GM23338 (cell line): ENCODE measurements around the gene IQGAP2. TPM values are rescaled to one million over a fixed set of nuclear protein-coding genes. Genes with fewer than 3 reads are reported as not detected.

Experiments used
- ATAC-seq: fragments of 200-7000 bp; cut with Tn5 transposase; 3 replicates; pipeline ENCODE4 v1.9.1; 2020
- DNase-seq: peaks from one replicate; pipeline ENCODE4 v3.0.0-alpha.2; 2015; ENCODE audit warnings: low spot score
- H2AFZ ChIP-seq: fragments of 200-600 bp; sonication (generic); 2 replicates; pipeline ENCODE4 v1.8.0; 2016; ENCODE audit warnings: antibody characterized with exemption, mild to moderate bottlenecking, moderate library complexity
- H3F3A ChIP-seq: fragments of 200-600 bp; sonication (generic); replicated peaks from 2 replicates; pipeline ENCODE4 v1.8.0; 2017; ENCODE audit warnings: antibody characterized with exemption, mixed run types, low read depth
- H3K27ac ChIP-seq: fragments of 200-600 bp; sonication (generic); 2 replicates; pipeline ENCODE4 v1.6.1; 2016; ENCODE audit warnings: low read depth
- H3K27me3 ChIP-seq: fragments of 200-600 bp; sonication (generic); 2 replicates; pipeline ENCODE4 v1.8.0; 2016; ENCODE audit warnings: mild to moderate bottlenecking, mixed run types, moderate library complexity; ENCODE audit not compliant: insufficient read depth
- H3K36me3 ChIP-seq: fragments of 200-600 bp; sonication (generic); 2 replicates; pipeline ENCODE4 v1.8.0; 2016; ENCODE audit warnings: mild to moderate bottlenecking; ENCODE audit not compliant: insufficient read depth
- H3K4me1 ChIP-seq: fragments of 200-600 bp; sonication (generic); 2 replicates; pipeline ENCODE4 v1.8.0; 2016; ENCODE audit warnings: mild to moderate bottlenecking, moderate library complexity; ENCODE audit not compliant: insufficient read depth
- H3K4me2 ChIP-seq: fragments of 200-600 bp; sonication (generic); 2 replicates; pipeline ENCODE4 v1.7.1; 2017; ENCODE audit warnings: mixed run types
- H3K4me3 ChIP-seq: fragments of 200-600 bp; sonication (generic); 2 replicates; pipeline ENCODE4 v1.6.1; 2016; ENCODE audit warnings: mixed run types
- H3K79me2 ChIP-seq: fragments of 200-600 bp; sonication (generic); replicated peaks from 2 replicates; pipeline ENCODE4 v1.8.0; 2017; ENCODE audit warnings: mild to moderate bottlenecking; ENCODE audit not compliant: insufficient read depth
- H3K9me2 ChIP-seq: fragments of 200-600 bp; sonication (generic); 2 replicates; pipeline ENCODE4 v1.8.0; 2017; ENCODE audit not compliant: insufficient read depth
- H4K20me1 ChIP-seq: fragments of 200-600 bp; sonication (generic); replicated peaks from 2 replicates; pipeline ENCODE4 v1.8.0; 2017; ENCODE audit warnings: mild to moderate bottlenecking; ENCODE audit not compliant: insufficient read depth
- H3K27ac Mint-ChIP-seq: 2 replicates; pipeline ENCODE4 v1.8.0; 2020; ENCODE audit warnings: inconsistent platforms, mild to moderate bottlenecking, moderate library complexity, mixed read lengths
- H3K27me3 Mint-ChIP-seq: 3 replicates; pipeline ENCODE4 v1.8.0; 2022; ENCODE audit warnings: low read depth, mild to moderate bottlenecking, moderate library complexity, mixed read lengths, inconsistent platforms; ENCODE audit not compliant: insufficient read depth, poor library complexity
- H3K36me3 Mint-ChIP-seq: 3 replicates; pipeline ENCODE4 v1.8.0; 2021; ENCODE audit warnings: low read depth, mild to moderate bottlenecking, inconsistent platforms, moderate library complexity, mixed read lengths
- H3K4me1 Mint-ChIP-seq: 3 replicates; pipeline ENCODE4 v1.8.0; 2020; ENCODE audit warnings: mild to moderate bottlenecking, inconsistent platforms, mixed read lengths
- H3K4me3 Mint-ChIP-seq: 3 replicates; pipeline ENCODE4 v1.8.0; 2021; ENCODE audit warnings: moderate library complexity, mild to moderate bottlenecking, inconsistent platforms, mixed read lengths
- H3K9me3 Mint-ChIP-seq: 3 replicates; pipeline ENCODE4 v1.8.0; 2020; ENCODE audit warnings: moderate library complexity, mild to moderate bottlenecking, inconsistent platforms, mixed read lengths
- CREB1 ChIP-seq: fragments of 250-450 bp; sonication (Bioruptor Pico); IDR thresholded peaks from 2 replicates; pipeline ENCODE4 v1.5.0; 2020; ENCODE audit warnings: low read depth, mild to moderate bottlenecking, moderate library complexity
- CTCF ChIP-seq, 2 experiments: fragments of 200-600 bp in 1 of 2; sonication (generic) in 1 of 2; conservative IDR thresholded peaks; 2 replicates each; pipeline versions ENCODE4 v1.5.1 to v1.6.1; 2016 to 2017; ENCODE audit warnings: antibody characterized with exemption in 2 of 2, low read depth in 2 of 2, mild to moderate bottlenecking in 2 of 2, moderate library complexity in 1 of 2
- ETS1 ChIP-seq: IDR thresholded peaks from 2 replicates; pipeline ENCODE4 v1.6.1; 2016; ENCODE audit warnings: antibody characterized with exemption
- JUNB ChIP-seq: IDR thresholded peaks from one replicate; pipeline ENCODE4 v1.6.1; 2016; ENCODE audit warnings: antibody characterized with exemption; ENCODE audit not compliant: unreplicated experiment
- NANOG ChIP-seq: IDR thresholded peaks from 2 replicates; pipeline ENCODE4 v1.6.1; 2016; ENCODE audit warnings: antibody characterized with exemption, borderline replicate concordance
- POLR2AphosphoS5 ChIP-seq: IDR thresholded peaks from 2 replicates; pipeline ENCODE4 v1.6.1; 2016; ENCODE audit warnings: antibody characterized with exemption, low read depth
- REST ChIP-seq: IDR thresholded peaks from one replicate; pipeline ENCODE4 v1.6.1; 2018; ENCODE audit warnings: antibody characterized with exemption; ENCODE audit not compliant: unreplicated experiment
- ZNF331 ChIP-seq: fragments of 250-450 bp; sonication (Bioruptor Pico); IDR thresholded peaks from 2 replicates; pipeline ENCODE4 v1.5.0; 2020; ENCODE audit warnings: low read depth, mild to moderate bottlenecking, moderate library complexity
- polyA plus RNA-seq: library from polyadenylated mRNA; unstranded; fragments of >200 nt; fragmentation: Nextera tagmentation; extraction: Ambion mirVana; gene quantifications from 2 replicates; pipeline ENCODE4 v1.2.1, GENCODE V29; 2016
- total RNA-seq: library from RNA; depleted of rRNA; stranded (reverse); fragments of >200 nt; shearing (Covaris generic); gene quantifications from 2 replicates; pipeline ENCODE4 v1.2.3, GENCODE V29; 2014

IQGAP2 gene
- total and polyA plus RNA-seq, 2 experiments from 2014 or later: 60.0 to 86.5 TPM

- no peak for TF ChIP-seq ETS1
- no peak for TF ChIP-seq CREB1 (CRISPR knock-in tag)
These were observed 314.4 kb downstream of the IQGAP2 start (continued) for GRCh38 chr5:76717222-76718083.

- Mint-ChIP-seq H3K36me3 (no peaks in the 10 kb centered on the region; the same call in 2 of the 3 replicates), H3K27ac (no peak overlapping the region), H3K27me3 (peaks cover 41% of the 10 kb centered on the region), H3K9me3 (no peaks in the 10 kb centered on the region), H3K4me1 (peaks cover 16% of the 10 kb centered on the region), H3K4me3 (no peak overlapping the region)
- TF ChIP-seq POLR2AphosphoS5 (no peak), JUNB (no peak)
- Histone ChIP-seq H3K9me2 (no peaks in the 10 kb centered on the region), H3K4me3 (no peak overlapping the region), H3K27ac (no peak overlapping the region), H2AFZ (no peak overlapping the region), H3F3A (0 out of 2 replicates have a peak, but pooled peaks cover 4% of the 10 kb centered on the region), H3K4me1 (peaks cover 13% of the 10 kb centered on the region), H3K27me3 (peaks cover 32% of the 10 kb centered on the region), H4K20me1 (peaks cover 10% of the 10 kb centered on the region; the same call in 1 of the 2 replicates), H3K4me2 (peak overlapping the region; percentile 90; the same call in 1 of the 2 replicates), H3K36me3 (no peaks in the 10 kb centered on the region), H3K79me2 (peaks cover 44% of the 10 kb centered on the region)
- ATAC-seq: no peak
- no peak for DNase-seq
These were observed 315.3 kb downstream of the IQGAP2 start for GRCh38 chr5:76718381-76718832.

- H3K9me2 ChIP-seq: no peaks in the 10 kb centered on the region
- peaks cover 13% of the 10 kb centered on the region for H3K4me1 ChIP-seq
- H2AFZ ChIP-seq: no peak overlapping the region
- H3K9me3 Mint-ChIP-seq: no peaks in the 10 kb centered on the region
- ATAC-seq (no peak), DNase-seq (no peak)
- no peak overlapping the region for H3K4me3 Mint-ChIP-seq
- peaks cover 10% of the 10 kb centered on the region; the same call in 1 of the 2 replicates for H4K20me1 ChIP-seq
- H3K79me2 ChIP-seq: peaks cover 49% of the 10 kb centered on the region
- no peak overlapping the region for H3K4me3 ChIP-seq
- H3K4me2 ChIP-seq: no peak overlapping the region
- peaks cover 16% of the 10 kb centered on the region for H3K4me1 Mint-ChIP-seq
- H3K27ac Mint-ChIP-seq: no peak overlapping the region
- no peaks in the 10 kb centered on the region for H3K36me3 ChIP-seq
- H3K27me3 Mint-ChIP-seq: peaks cover 38% of the 10 kb centered on the region
- peaks cover 27% of the 10 kb centered on the region for H3K27me3 ChIP-seq
- no peak overlapping the region for H3K27ac ChIP-seq
- 0 out of 2 replicates have a peak, but pooled peaks cover 4% of the 10 kb centered on the region for H3F3A ChIP-seq
- H3K36me3 Mint-ChIP-seq: no peaks in the 10 kb centered on the region; the same call in 2 of the 3 replicates
- no peak for TF ChIP-seq POLR2AphosphoS5
- no peak for TF ChIP-seq CREB1 (CRISPR knock-in tag)
- no peak for TF ChIP-seq REST
- no peak for TF ChIP-seq ZNF331
- TF ChIP-seq JUNB: no peak
- TF ChIP-seq CTCF (conservative IDR thresholded peaks at IDR 0.05; ENCODE audit: low read depth in 2 of 2): no peak
- no peak for TF ChIP-seq NANOG
These were observed 315.8 kb downstream of the IQGAP2 start for GRCh38 chr5:76718880-76719279.
